Activated T-helper 2 cell treated with anti-CD3 and anti-CD28 coated beads, Interferon-gamma antibody, Interleukin-2, Interleukin-4, amounts not matched to agents 10 μg/mL and 5 μg/mL and 100 μg/mL, durations not matched to agents 14 hours and 24 hours and 36 hours (primary cell): Measurements from ENCODE around the gene CHMP4A. TPM values are rescaled to one million over a fixed set of nuclear protein-coding genes. Genes with fewer than 3 reads are reported as not detected.
A peak's percentile ranks its signal among the peaks of the same experiment; 100 is the strongest.
"Not testable (repeated sequence)": the region's sequence is repeated elsewhere in the genome, so short reads cannot be mapped to it uniquely, and the experiment has no call there.

Experiments used
- DNase-seq: peaks from one replicate; pipeline ENCODE4 v3.0.0; 2021; ENCODE audit warnings: low spot score
- H3K27ac Mint-ChIP-seq: one replicate; pipeline ENCODE4 v1.8.0; 2021; ENCODE audit warnings: mixed read lengths
- H3K27me3 Mint-ChIP-seq: one replicate; pipeline ENCODE4 v1.8.0; 2021; ENCODE audit warnings: low read depth, mixed read lengths
- H3K36me3 Mint-ChIP-seq: one replicate; pipeline ENCODE4 v1.8.0; 2021; ENCODE audit warnings: low read depth, mixed read lengths
- H3K4me1 Mint-ChIP-seq: one replicate; pipeline ENCODE4 v1.8.0; 2021; ENCODE audit warnings: low read depth, mixed read lengths
- H3K4me3 Mint-ChIP-seq: one replicate; pipeline ENCODE4 v1.8.0; 2021; ENCODE audit warnings: low read depth, mild to moderate bottlenecking, moderate library complexity, mixed read lengths
- H3K9me3 Mint-ChIP-seq: one replicate; pipeline ENCODE4 v1.8.0; 2021; ENCODE audit warnings: mixed read lengths
- intact Hi-C: fragments of 100-400 bp; cut with micrococcal nuclease; formaldehyde crosslinking; loops from one replicate; pipeline ENCODE4 v1.15.1; 2023
- total RNA-seq: library from RNA; stranded (reverse); gene quantifications from 2 replicates; pipeline ENCODE4 v1.2.3, GENCODE V29; 2022

CHMP4A gene
- total RNA-seq, 1 donor from 2014 or later: 80.0 TPM

- Mint-ChIP-seq H3K4me1 (peaks cover 17% of the 10 kb centered on the region), H3K4me3 (no peak overlapping the region), H3K36me3 (peaks cover 82% of the 10 kb centered on the region), H3K27ac (no peak overlapping the region), H3K9me3 (peaks cover 6% of the 10 kb centered on the region), H3K27me3 (no peaks in the 10 kb centered on the region)
- no peak for DNase-seq
- intact Hi-C loops: no loop called here
These were observed 5.7 kb downstream of the CHMP4A start for GRCh38 chr14:24207625-24208024.

GRCh38 chr14:24207104-24207551 lies 6.2 kb downstream of the CHMP4A start:
- no peaks in the 10 kb centered on the region for H3K27me3 Mint-ChIP-seq
- H3K27ac Mint-ChIP-seq: peak overlapping the region; percentile 14
- no peak overlapping the region for H3K4me3 Mint-ChIP-seq
- H3K9me3 Mint-ChIP-seq: peaks cover 8% of the 10 kb centered on the region
- DNase-seq: no peak
- peaks cover 84% of the 10 kb centered on the region for H3K36me3 Mint-ChIP-seq
- H3K4me1 Mint-ChIP-seq: peaks cover 17% of the 10 kb centered on the region
- intact Hi-C loops: no loop called here

- DNase-seq: no peak
- intact Hi-C loops: no loop called here
- Mint-ChIP-seq H3K9me3 (peaks cover 10% of the 10 kb centered on the region), H3K27ac (no peak overlapping the region), H3K27me3 (no peaks in the 10 kb centered on the region), H3K36me3 (peaks cover 86% of the 10 kb centered on the region), H3K4me3 (no peak overlapping the region), H3K4me1 (peaks cover 13% of the 10 kb centered on the region)
These were observed 6.8 kb downstream of the CHMP4A start for GRCh38 chr14:24206260-24207103.

DNA sequence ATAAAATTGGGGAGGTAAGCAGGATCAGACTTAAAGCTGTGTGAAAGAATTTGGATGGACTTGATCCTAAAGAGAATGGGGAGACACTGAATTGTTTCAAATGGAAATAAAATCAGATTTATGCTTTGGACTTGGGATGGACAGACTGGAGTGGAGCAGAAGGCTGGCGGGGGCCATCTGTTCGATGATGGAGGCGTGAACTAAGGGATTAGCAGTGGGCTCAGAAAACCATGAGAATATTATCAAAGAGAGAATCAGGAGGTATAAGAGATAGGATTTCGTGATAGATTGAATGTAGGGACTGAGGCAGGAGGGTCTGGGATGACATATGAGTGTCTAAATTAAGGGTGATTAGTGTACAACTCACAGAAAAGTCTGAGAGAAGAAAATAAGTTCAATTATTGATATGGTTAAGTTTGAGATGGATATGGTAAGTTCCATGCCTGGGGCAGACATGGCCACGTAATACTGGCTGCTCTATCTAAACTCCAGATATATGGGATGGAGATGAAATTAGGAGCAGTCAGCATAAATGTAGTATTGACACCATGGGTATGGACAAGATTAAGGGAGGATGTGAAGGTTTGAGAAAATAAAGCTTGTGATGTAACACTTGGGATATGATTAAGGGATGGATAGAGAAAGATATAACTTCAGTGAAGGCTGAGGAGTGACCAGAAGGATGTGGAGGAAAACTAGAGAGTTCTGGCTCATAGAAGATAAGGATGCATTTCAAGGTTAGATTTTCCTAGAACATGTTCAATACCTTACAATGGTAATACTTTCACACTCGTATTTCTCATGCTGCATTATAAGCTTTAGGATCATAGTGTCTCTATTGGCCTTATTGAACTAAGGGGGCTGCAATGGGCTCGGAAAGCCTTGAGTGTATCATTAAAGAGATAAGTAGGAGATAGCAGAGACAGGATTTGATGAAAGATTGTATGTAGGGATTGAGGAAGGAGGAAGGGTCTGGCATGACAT lies 8.8 kb downstream of the CHMP4A start:
- Mint-ChIP-seq H3K9me3 (peaks cover 11% of the 10 kb centered on the region), H3K27ac (no peak overlapping the region), H3K27me3 (no peaks in the 10 kb centered on the region), H3K4me1 (peaks cover 9% of the 10 kb centered on the region), H3K36me3 (peaks cover 79% of the 10 kb centered on the region), H3K4me3 (no peak overlapping the region)
- intact Hi-C loops: no loop called here
- no peak for DNase-seq

DNA sequence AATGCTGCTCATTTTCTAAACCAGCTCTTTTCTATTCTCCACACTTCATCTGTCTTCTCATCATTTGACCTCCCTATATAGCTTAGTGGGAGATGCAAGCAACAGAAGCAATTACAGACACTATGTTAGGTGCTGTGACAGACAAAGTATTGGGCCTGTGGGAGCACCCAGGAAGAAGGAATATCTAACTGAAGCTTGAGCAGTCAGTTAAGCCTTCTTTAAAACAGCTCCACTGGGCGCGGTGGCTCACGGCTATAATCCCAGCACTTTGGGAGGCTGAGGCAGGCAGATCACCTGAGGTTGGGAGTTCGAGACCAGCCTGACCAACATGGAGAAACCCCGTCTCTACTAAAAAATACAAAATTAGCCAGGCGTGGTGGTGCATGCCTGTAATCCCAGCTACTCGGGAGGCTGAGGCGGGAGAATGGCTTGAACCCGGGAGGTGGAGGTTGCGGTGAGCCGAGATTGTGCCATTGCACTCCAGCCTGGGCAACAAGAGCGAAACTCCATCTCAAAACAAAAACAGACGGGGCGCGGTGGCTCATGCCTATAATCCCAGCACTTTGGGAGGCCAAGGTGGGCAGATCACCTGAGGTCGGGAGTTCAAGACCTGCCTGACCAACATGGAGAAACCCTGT lies 9.9 kb downstream of the CHMP4A start:
- H3K4me3 Mint-ChIP-seq, intact Hi-C loops, H3K27ac Mint-ChIP-seq, DNase-seq, H3K27me3 Mint-ChIP-seq: not testable (repeated sequence)
- H3K4me1 Mint-ChIP-seq: peaks cover 15% of the 10 kb centered on the region
- peaks cover 11% of the 10 kb centered on the region for H3K9me3 Mint-ChIP-seq
- H3K36me3 Mint-ChIP-seq: peaks cover 84% of the 10 kb centered on the region

DNA sequence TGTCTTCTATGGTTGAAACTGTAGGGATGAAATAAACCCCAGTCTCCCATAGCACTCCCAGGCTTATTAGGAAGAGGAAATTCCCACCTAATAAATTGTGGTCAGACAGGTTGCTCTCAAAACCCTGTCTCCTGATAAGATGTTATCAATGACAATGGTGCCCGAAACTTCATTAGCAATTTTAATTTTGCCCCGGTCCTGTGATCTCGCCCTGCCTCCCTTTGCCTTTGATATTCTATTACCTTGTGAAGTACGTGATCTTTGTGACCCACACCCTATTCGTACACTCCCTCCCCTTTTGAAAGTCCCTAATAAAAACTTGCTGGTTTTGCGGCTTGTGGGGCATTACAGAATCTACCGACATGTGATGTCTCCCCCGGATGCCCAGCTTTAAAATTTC lies 10.8 kb downstream of the CHMP4A start:
- H3K4me3 Mint-ChIP-seq, intact Hi-C loops, DNase-seq, H3K27me3 Mint-ChIP-seq, H3K27ac Mint-ChIP-seq: not testable (repeated sequence)
- H3K4me1 Mint-ChIP-seq: peaks cover 12% of the 10 kb centered on the region
- peaks cover 78% of the 10 kb centered on the region for H3K36me3 Mint-ChIP-seq
- H3K9me3 Mint-ChIP-seq: peaks cover 11% of the 10 kb centered on the region

GRCh38 chr14:24198814-24199524 lies 14.3 kb downstream of the CHMP4A start:
- intact Hi-C loops: no loop called here
- Mint-ChIP-seq H3K36me3 (peaks cover 52% of the 10 kb centered on the region), H3K4me3 (peak overlapping the region; percentile 56), H3K27me3 (no peaks in the 10 kb centered on the region), H3K9me3 (peaks cover 11% of the 10 kb centered on the region), H3K4me1 (peaks cover 28% of the 10 kb centered on the region), H3K27ac (peak overlapping the region; percentile 54)
- DNase-seq: no peak

GRCh38 chr14:24197056-24197450 lies 16.2 kb downstream of the CHMP4A start:
- H3K4me3 Mint-ChIP-seq: peak overlapping the region; percentile 98
- H3K9me3 Mint-ChIP-seq: peaks cover 3% of the 10 kb centered on the region
- H3K4me1 Mint-ChIP-seq: peaks cover 38% of the 10 kb centered on the region
- H3K27me3 Mint-ChIP-seq: no peaks in the 10 kb centered on the region
- intact Hi-C loops: no loop called here
- peak overlapping the region; percentile 78 for H3K27ac Mint-ChIP-seq
- peaks cover 51% of the 10 kb centered on the region for H3K36me3 Mint-ChIP-seq
- no peak for DNase-seq

GRCh38 chr14:24196071-24197055 lies 16.9 kb downstream of the CHMP4A start:
- intact Hi-C loops: no loop called here
- DNase-seq: no peak
- Mint-ChIP-seq H3K36me3 (peaks cover 51% of the 10 kb centered on the region), H3K9me3 (no peaks in the 10 kb centered on the region), H3K27me3 (no peaks in the 10 kb centered on the region), H3K4me1 (peaks cover 38% of the 10 kb centered on the region), H3K4me3 (peak overlapping the region; percentile 98), H3K27ac (peak overlapping the region; percentile 97)

GRCh38 chr14:24195186-24196070 lies 17.9 kb downstream of the CHMP4A start, which contains the start of gene TM9SF1:
Gene TM9SF1 (minus strand): TSS chr14:24195441. CDS start chr14:24195019, 422 bp downstream.
- peak within 1 kb of the TSS; percentile 98 for H3K4me3 Mint-ChIP-seq
- DNase-seq: peak; percentile 84
- no peaks in the 10 kb centered on the region for H3K27me3 Mint-ChIP-seq
- peaks cover 49% of the 10 kb centered on the region for H3K36me3 Mint-ChIP-seq
- H3K27ac Mint-ChIP-seq: peak within 1 kb of the TSS; percentile 97
- H3K9me3 Mint-ChIP-seq: no peaks in the 10 kb centered on the region
- intact Hi-C loops: loop anchor here (1.0 to 2.0 kb wide), 3 partner anchors 18 to 47 kb away; partner anchors contain the start of genes CHMP4A, GMPR2, NEDD8 and TINF2
- H3K4me1 Mint-ChIP-seq: peaks cover 38% of the 10 kb centered on the region
